NOMO-1 (cell line): Measurements from ENCODE around the gene HPS1.

ENCODE experiments used
- DNase-seq, 2 experiments: peaks; one replicate each; lab custom pipeline; 2025; ENCODE audit not compliant: unreplicated experiment in 2 of 2; lab: John Stamatoyannopoulos, UW

HPS1 gene

DNA sequence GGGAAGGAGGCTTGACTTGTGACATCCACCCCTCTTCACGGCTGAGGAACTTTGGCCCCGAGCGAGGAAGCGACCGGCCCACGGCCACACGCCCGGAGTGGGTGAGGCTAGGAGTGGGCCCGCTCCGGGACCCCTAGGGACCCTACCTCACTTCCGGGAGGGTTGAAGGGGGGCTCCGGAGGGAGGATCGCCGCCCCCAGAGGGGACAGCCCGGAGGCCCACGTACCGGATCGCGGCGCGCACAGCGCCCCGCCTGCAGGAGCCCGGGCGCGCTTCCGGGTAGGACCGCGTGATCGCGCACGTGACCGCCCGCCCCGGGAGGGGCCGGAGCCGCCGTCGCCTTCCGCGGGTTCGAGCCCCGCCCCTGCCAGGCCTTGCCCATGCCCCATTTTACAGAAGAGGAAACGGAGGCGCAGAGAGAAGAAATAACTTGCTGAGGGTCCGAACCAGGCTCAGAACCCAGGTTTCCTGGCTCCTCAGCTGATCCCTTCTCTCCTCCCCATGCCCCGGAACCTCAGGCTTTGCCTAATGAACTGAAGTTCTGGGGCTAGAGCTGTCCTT lies at the start of gene HPS1:
HPS1 (minus strand) TSS at position 275 of the 561 bp plus-strand sequence. CDS start 3,695 bp downstream, outside the sequence.
- peak; percentile 56 to 66 for DNase-seq

DNA sequence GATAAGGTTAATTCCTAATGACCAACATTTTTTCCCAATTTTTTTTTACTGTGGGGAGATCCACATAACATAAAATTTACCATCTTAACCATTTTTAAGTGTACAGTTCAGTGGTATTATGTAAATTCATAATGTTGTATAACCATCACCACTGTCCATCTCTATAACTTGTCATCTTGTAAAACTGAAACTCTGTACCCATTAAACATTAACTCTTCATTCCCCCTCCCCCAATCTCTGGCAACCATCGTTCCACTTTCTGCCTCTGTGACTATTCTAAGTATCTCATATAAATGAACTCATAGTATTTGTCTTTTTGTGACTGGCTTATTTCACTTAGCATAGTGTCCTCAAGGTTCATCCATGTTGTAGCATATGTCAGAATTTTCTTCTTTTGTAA lies 46.0 kb upstream of the HPS1 start:
- DNase-seq: no peak

DNA sequence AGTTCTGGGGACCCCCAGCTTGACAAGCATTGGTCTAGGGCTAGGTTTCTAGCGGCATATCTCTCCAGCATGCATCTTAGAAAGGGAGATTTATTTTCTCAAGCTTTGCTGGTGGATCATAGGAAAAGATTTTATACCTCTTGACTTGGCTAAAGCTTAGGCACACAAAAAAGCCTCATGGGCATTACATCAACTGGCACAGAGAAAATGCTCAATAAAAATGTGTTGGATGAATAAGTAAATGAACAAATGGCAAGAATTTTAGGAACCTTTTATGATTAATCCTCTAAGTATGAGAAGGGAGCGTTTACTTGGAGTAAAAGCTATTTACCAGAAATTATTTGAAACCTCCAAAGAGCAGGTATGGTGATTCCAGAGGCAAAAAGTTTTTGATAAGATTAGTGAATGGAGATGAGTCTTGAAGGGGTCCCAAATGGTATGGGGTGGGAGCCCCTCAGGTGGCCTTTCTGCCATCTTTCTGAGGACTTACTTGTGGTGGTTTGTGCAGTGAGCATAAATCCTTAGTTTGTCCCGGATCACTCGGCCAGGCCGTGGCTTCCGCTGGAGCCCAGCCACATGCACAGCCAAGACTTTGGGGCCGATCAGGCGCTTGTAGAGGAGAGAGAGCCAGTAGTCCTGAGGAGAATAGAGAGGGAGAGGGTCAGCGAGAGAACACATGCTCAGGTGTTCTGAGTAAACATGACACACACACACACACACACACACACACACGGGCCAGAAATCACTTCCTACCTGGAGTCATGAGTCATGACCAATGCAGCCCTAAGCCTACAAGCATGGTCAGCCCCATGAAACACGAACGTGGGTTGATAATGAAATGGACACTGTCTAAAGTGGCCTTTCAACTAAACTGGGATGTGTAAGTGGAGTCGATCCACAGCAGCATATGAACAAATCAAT lies 43.1 kb upstream of the HPS1 start:
- DNase-seq: no peak

DNA sequence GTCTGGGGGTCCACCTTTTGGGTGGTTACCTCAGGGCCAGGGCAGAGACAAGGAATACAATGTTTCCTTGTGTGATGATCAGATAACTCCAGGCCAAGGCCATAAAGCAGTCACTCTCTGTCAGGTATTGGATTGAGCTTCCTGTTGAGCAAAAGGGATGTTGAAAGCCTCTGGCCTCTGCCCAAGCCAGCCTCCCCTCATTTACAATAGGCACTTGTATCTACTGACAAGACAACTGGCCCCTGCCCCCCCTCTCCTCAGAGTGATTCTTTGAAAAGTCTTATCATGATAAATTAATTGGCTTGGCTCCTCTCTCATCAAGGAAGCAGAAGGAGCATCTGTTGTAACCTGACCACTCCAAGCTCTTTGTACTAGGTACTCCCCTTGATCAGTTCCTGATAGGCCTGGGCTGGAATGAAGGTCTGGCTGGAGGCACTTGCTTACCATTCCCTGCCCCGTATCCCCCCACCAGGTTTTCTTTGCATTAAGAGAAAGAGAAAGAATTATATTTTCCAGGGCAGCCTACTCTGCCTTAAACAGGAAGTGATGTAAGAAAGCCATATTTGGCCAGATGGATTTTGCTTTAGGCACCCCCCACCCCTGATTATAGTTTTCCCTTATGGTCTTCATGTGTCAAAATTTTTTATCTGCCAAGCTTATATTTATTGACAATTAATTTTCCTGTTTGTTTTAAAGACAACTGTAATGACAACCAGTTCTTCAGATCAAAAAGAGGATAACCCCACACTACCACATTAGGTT lies 42.1 kb upstream of the HPS1 start:
- DNase-seq: no peak

DNA sequence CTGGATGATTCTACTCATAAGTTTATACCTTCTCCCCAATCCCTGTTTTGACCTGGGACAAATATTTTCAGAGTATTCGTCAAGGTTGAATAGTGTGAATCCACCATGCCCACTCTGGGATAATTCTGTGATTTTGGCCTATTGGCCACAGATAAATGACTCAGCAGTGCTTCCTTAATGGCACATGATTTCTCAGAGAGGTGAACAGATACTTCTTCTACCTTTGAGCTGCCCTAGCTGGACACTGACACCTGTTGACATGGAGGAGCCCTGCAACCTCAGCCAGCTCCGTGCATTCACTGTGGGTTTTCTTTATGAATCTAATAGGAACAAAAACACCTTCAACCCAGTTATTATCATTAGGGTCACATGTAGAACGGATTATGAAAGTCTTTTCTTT lies 40.9 kb upstream of the HPS1 start:
- DNase-seq: no peak

DNA sequence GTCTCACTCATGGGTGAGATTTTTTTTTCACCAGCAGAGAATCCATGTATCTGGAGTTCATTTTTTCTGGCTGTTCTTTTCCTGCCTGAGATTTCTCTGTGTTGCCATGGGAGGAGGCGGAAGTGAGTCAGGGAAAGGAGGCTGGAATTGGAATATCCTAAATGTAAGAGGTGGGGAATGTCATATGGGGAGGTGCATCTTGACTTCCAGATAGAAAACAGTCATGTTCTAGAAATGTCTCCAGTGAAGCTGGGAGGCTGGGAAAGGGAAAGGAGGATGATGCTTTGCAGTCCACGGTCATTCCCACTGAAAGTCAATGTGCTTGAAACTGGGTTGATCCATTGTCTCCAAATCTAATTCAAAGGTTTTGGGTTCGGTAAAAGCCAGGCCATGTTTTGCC lies 39.7 kb upstream of the HPS1 start:
- no peak for DNase-seq

DNA sequence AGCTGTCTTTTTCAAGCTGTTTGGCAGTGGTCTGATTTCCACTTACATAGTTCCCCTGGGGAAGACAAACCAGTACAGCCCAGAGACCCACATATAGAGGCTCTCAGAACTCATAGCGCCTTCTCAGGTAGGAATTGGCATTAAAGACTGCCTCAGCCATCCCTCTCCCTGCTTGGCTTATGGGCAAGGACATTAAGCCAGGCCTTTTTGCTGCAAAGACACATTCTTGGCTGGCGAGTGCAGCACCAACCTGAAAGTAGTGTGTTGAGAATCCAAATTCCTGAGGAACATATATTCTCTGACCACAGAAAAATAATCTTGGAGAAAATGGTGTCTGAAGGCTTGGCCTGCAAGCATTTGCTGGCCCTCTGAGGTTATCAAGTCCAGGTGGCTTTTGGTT lies 39.2 kb upstream of the HPS1 start:
- DNase-seq: no peak

DNA sequence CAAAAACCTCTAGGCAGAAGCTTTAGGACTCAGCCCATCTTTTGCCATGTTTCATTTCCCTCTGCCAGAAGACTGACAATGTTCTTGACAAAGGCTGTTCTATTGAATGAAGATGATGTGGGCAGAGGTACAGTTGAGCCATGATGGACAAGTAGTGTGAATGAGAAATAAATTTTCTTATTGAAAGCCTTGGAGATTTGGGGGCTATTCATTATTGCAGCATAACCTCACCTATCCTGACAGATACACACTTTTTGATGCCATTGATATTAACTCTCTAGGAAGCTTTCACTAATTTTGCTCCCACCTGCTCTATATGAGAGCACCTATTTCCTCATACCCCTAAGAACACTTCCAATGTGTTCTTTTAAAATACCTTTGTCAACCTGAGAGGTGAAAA lies 36.9 kb upstream of the HPS1 start:
- no peak for DNase-seq

DNA sequence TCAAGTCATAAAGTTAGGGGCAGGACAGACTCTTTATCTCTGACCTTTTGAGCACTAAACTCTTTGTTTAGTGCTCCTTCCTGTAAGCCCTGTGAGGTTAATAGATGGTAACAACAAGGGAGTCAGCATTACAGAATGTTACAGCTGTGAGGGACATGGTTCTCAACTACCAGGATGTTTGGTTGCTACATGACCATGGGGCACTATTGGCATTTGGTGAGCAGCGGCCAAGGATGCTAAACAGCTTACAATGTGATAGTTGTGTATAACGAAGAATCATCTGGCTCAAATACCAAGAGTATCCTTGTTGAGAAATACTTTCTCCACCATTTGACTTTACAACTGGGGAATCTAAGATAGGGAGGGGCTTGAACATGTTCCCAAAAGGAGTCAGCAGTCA lies 35.4 kb upstream of the HPS1 start:
- no peak for DNase-seq

DNA sequence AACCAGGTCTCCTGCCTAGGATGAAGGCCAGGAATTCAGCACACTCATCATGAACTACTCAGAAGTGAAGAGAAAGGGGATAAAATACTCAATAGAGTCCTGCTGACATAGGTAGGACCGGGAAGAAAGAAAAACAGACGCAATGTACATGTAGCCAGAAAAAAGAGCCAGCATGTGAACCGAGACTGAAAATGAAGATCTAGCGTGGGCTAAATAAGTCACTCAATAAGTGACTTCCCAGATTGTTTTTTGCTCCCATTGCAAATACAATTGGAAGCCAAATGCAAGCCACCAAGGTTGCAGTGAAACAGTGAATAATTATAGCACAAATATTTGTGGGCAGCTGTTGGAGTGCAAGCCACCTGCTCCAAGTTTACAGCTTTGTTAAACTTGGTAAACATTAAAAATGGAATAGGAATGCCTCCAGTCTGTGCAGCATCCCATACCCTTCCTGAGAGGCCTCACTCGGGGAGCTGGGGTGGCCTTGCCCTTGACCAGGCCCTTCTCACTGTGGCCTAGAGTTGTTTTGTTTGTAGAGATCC lies 34.7 kb upstream of the HPS1 start:
- no peak for DNase-seq

DNA sequence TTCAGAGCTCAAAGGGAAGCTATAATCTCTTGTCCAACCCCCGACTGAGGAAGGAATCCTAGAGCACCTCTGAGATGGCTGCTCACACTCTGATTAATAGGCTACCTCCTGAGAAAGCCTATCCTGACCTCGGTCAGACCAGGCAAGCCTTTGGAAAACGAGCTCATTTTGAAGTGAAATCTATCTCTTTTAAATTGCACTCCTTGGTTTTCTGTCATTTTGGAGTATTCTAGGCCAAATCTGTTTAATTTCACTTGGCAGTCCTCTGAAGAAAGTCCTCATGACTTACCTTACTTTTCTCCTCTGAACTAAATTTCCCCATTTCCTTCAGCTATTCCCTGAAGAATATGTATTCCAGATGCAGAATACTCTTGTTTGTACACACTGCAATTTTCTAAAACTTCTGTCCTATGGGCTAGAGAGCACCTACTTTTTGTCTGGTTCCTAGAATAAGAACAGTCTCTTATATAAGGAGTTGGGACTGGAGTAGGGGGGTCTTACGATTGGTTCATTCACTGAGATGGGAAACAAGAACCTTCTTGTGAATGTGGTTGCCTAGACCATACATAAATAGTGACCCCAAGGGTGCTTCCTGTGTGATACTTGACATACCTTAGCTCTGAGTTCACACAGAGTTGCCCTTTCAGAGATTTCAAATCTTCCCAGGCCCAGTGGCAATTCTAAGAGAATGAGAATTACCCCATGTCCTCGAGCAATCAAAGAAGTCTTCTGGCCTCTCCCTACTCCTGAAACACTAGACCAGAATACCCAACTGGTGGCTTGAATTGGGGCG lies 31.9 kb upstream of the HPS1 start:
- DNase-seq: no peak

DNA sequence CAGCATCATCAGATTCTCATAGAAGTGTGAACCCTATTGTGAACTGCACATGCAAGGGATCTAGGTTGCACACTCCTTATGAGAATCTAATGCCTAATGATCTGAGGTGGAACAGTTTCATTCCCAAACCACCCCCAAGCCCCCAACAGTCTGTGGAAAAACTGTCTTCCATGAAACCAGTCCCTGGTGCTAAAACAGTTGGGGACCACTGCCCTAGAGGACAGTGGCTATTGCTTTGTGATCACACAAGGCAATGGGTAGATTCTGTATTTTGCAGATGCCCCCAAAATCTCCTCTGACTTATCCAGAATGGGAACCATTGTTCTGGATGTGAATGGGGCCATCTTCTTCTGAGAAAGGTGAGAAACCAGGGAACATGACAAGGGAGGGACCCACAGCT lies 31.1 kb upstream of the HPS1 start:
- DNase-seq: no peak

DNA sequence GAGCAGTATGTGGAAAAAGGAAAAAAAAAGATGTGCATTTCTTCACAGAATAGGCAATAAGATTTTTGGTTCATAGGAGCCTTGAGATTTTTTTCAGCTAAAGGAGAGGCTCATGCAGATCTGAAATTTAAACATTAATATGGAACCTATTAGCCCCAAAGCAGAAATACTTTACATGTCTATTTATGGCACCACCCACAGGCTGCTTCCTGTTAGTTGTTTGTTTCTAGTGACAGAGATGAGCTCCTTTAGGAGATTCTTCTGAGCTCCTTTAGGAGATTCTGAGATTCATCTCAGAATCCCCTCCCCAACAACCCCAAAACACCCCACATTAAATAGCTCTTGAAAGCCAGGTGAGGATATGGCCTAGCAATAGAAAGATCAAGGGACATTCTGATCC lies 27.9 kb upstream of the HPS1 start:
- DNase-seq: no peak

DNA sequence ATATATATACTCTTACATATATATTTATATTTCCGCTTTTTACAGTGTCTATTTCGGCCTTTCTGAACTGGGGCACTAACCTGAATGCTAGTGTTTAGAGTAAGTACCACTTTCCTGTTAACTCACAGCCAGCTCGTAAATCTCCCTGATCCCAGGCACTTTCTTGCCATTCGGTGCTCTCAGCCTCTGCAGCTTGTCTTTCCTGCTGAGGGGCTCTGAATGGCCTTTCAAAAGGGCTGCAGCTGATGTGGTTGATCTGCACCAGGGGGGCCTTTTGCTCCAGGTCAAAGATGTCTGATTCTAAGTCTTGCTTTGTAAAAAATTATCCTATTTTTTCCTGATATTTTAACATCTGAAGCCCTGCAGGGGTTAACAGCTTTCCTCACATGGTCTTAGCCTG lies 25.5 kb upstream of the HPS1 start:
- no peak for DNase-seq

DNA sequence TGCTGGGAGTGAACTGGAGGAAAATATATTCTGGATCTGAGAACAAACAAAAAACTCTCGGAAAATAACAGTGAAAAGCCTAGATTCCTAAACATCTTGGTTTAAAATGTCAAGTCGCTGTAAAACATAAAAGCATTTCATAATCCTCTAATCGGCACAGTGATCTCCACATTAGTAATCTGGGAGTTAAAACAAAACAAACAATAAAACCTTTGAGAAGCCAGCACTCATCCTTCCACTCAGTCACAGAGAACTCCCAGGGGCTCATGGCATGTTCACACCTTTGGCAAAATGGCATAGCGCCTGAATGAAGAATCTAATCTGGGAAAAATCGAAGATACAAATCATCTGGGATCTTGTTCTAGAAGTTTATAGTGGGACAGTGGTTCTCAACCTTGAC lies 24.1 kb upstream of the HPS1 start:
- no peak for DNase-seq

DNA sequence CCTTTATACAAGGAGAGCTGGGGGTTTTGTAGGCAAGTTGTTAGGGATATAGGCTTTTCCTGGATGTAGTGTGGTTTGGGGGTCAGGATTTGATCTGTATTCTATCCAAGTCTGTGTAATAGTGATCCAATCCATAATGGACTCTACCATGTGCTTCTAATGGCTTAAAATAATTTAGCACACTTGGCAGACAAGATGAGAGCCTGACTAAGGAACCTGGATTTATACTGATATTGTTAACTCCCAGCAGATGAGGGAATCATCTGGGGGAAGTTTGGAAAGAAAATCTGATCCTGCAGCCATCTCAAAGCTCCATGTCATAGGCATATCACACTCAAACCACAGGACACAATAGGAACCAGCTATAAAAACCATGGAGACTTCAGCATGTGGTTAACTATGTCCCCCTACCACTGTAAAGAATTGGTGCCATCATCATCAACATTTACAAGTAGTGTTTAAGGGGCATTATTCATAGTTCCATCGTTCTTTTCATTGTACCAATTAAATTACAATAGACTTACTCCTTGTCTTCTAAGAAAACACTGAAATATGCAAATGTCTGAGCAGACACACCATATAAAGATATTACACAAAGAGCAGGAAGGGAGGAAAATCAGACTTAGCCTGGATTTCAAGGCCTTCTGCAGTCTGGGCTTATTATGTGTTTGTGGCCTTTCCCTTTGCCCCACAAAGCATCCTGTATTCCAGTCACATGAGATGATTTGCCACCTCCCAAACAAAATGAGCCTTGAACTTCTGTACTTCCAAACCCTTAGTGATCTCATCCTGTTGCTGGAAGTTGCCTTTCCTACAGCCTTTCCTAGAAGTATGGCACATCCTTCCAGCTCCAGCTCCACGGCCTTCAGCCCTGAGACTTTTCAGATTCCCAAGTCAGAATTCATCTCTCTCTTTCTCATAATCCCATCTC lies 22.5 kb upstream of the HPS1 start:
- no peak for DNase-seq

DNA sequence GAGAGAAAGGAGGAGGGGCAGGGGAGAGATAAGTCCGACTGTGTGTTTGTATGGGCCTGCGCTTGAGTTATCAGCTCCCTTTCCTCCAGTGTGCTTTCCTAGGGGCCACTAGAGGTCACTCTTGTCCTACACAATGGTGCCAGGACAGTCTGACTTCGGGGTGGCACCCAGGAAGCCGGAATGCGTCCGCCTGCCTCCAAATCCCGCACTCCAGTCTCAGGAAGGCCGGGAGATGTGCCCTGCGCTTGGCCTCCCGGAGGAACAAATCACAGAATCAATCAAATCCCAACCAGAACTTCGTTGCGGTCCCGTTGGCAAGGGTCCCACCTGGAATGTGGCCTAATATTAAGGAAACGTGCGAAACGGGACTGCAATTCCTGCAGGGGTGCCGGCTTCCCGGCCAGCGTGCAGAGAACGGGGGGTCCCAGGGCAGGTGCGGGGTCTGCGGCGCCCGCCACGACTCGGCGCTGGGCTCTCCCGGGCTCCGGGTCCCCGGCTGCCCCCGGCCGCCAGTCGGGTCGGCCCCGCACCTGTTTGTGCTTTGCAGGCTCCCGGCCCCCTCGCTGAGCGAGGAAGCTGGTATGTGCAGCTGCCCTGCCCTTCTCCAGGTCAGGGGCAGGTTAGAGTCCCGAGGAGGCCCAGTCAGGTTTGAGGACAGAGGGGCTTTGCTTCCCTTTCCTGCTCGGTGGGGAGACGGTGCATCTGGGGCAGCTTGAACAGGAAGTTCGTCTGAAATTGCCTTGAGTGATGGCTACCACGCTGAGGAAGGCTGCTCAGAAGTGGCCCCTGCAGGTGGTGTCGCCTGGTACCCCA lies 21.0 kb upstream of the HPS1 start:
- DNase-seq: peak; percentile 60 to 71

DNA sequence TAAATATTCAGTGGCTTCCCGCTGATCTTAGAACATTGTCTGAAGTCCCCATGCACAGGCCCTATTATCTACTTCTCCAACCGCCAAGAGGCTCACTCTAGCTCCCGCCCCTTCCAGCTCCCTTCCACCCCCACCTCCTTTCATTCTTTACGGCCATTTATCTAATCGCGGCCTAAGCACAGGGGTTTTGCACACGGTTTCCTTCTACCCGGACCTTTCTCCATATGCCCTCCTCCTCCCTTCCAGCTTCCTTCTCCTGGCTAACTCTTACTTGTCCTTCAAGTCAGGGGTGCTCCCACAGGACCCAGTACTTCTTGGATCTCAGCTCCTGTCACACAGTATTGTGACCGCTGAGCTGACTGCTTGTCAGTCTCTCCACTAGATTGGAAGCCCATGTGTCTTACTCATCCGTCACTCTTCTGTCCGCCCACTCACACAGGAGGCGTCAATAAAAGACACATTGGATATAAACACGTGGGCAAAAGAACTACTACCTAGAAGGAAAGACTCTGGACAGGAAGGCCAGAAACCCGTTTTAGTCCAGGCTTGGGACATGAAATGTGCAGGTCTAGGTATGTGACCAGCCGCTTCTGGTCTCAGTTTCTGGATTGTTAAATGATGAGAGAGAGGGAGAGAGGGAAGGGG lies 20.2 kb upstream of the HPS1 start:
- DNase-seq: no peak
